Activated CD4-positive, alpha-beta T cell treated with anti-CD3 and anti-CD28 coated beads for 24 hours (primary cell): ENCODE results near the gene ASB8.

Experiments
- DNase-seq, 2 donors: peaks; one replicate each; pipeline ENCODE4 v3.0.0-alpha.2; 2020; ENCODE audit warnings: low read depth in 2 of 2

The ASB8 gene

GRCh38 chr12:48105867-48106680 lies 51.2 kb downstream of the ASB8 start, which contains the start of gene SENP1:
SENP1 (minus strand) TSS chr12:48106079; CDS start chr12:48101472, 4,607 bp downstream.
- DNase-seq: peak; percentile 87

DNA sequence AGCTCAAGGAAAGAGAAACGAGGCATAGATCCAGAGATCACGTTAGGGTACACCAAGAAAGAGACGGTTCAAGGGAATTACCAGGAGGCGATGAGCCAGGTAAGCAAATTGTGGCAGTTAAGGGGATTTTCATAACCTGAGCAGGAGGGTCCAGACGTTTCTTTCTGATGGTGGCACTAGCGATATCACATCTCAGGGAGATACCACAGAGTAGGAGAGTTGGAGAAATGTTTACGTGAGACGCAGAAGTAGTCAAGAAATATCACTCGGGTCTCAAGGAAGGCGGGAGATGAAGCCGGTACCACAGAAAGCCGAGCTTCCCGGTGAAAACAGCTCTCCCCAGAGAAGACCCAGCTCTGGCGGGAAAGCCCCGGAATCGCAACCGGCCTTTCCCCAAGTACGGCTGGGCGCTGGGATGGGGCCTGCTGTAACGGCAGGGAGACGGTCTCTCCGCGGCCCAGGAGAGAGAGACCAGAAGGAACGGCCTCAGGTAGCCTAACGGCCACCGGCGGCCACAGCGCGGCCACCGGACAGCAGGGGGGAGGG lies 51.9 kb downstream of the ASB8 start:
- DNase-seq: peak; percentile 15 to 19

- DNase-seq: no peak
These were observed 52.8 kb downstream of the ASB8 start for GRCh38 chr12:48104531-48104930.
